Muscle layer of colon (tissue), 2 donors: ENCODE results near the gene SNRPA1.

Source experiments
- H3K27ac ChIP-seq: one replicate; pipeline ENCODE4 v1.7.0; 2013; ENCODE audit warnings: low read depth, mild to moderate bottlenecking, low read length, moderate library complexity
- H3K27me3 ChIP-seq, 2 donors: one replicate each; pipeline ENCODE4 v1.7.0; 2013; ENCODE audit warnings: low read length in 2 of 2, mild to moderate bottlenecking in 2 of 2; ENCODE audit not compliant: insufficient read depth in 2 of 2, control insufficient read depth in 1 of 2
- H3K36me3 ChIP-seq: one replicate; pipeline ENCODE4 v1.7.0; 2013; ENCODE audit warnings: mild to moderate bottlenecking, low read length; ENCODE audit not compliant: insufficient read depth
- H3K4me1 ChIP-seq: one replicate; pipeline ENCODE4 v1.7.0; 2013; ENCODE audit warnings: mild to moderate bottlenecking, low read length; ENCODE audit not compliant: insufficient read depth
- H3K4me3 ChIP-seq, 2 donors: one replicate each; pipeline ENCODE4 v1.7.0; 2013; ENCODE audit warnings: low read length in 2 of 2, low read depth in 1 of 2, mild to moderate bottlenecking in 1 of 2, moderate library complexity in 1 of 2
- H3K9ac ChIP-seq: one replicate; pipeline ENCODE4 v1.7.0; 2013; ENCODE audit warnings: low read length
- H3K9me3 ChIP-seq: one replicate; pipeline ENCODE4 v1.7.0; 2013; ENCODE audit warnings: mild to moderate bottlenecking, low read length
- donor health status: abdominal sarcoma.
- donor health status: Adenocarcinoma of cecum.

SNRPA1 gene

GRCh38 chr15:101251830-101252820 lies 42.9 kb downstream of the SNRPA1 start, which contains the start of gene CHSY1:
TSS of gene CHSY1 (minus strand) at chr15:101252048. CDS start at chr15:101251456, 592 bp downstream.
- Histone ChIP-seq H3K9me3 (no peaks in the 10 kb centered on the region), H3K9ac (peak within 1 kb of the TSS; percentile 18), H3K36me3 (no peaks in the 10 kb centered on the region), H3K4me3 (peak within 1 kb of the TSS; percentile 79 to 90), H3K27me3 (no peaks in the 10 kb centered on the region), H3K4me1 (peaks cover 25% of the 10 kb centered on the region), H3K27ac (peak within 1 kb of the TSS; percentile 79)

- no peaks in the 10 kb centered on the region for H3K27me3 ChIP-seq
- H3K4me1 ChIP-seq = peaks cover 27% of the 10 kb centered on the region
- H3K9ac ChIP-seq = peak overlapping the region; percentile 1
These were observed 43.9 kb downstream of the SNRPA1 start for GRCh38 chr15:101250873-101251829.

GRCh38 chr15:101250341-101250831 lies 44.7 kb downstream of the SNRPA1 start:
- Histone ChIP-seq H3K4me3 (peak overlapping the region; percentile 47 to 90), H3K4me1 (peaks cover 32% of the 10 kb centered on the region), H3K9me3 (no peaks in the 10 kb centered on the region), H3K9ac (peak overlapping the region; percentile 1), H3K36me3 (no peaks in the 10 kb centered on the region), H3K27me3 (no peaks in the 10 kb centered on the region), H3K27ac (peak overlapping the region; percentile 79)

More at GRCh38 chr15:101250873-101251829, 43.9 kb downstream of the SNRPA1 start:
- no peaks in the 10 kb centered on the region for H3K9me3 ChIP-seq
- peak overlapping the region; percentile 79 to 90 for H3K4me3 ChIP-seq
- no peaks in the 10 kb centered on the region for H3K36me3 ChIP-seq
- peak overlapping the region; percentile 79 for H3K27ac ChIP-seq

GRCh38 chr15:101248274-101248673 lies 46.8 kb downstream of the SNRPA1 start:
- H3K9ac ChIP-seq = no peak overlapping the region
- H3K36me3 ChIP-seq = no peaks in the 10 kb centered on the region
- no peak overlapping the region for H3K27ac ChIP-seq
- no peak overlapping the region for H3K4me3 ChIP-seq
- no peaks in the 10 kb centered on the region for H3K27me3 ChIP-seq
- H3K4me1 ChIP-seq = peaks cover 42% of the 10 kb centered on the region
- no peaks in the 10 kb centered on the region for H3K9me3 ChIP-seq

GRCh38 chr15:101246824-101247745 lies 48.0 kb downstream of the SNRPA1 start:
- Histone ChIP-seq H3K9me3 (no peaks in the 10 kb centered on the region), H3K27me3 (no peaks in the 10 kb centered on the region), H3K4me3 (no peak overlapping the region), H3K4me1 (peaks cover 40% of the 10 kb centered on the region), H3K36me3 (no peaks in the 10 kb centered on the region), H3K9ac (no peak overlapping the region), H3K27ac (no peak overlapping the region)

GRCh38 chr15:101246391-101246790 lies 48.7 kb downstream of the SNRPA1 start:
- no peak overlapping the region for H3K27ac ChIP-seq
- H3K36me3 ChIP-seq = no peaks in the 10 kb centered on the region
- no peaks in the 10 kb centered on the region for H3K9me3 ChIP-seq
- no peaks in the 10 kb centered on the region for H3K27me3 ChIP-seq
- no peak overlapping the region for H3K9ac ChIP-seq
- no peak overlapping the region for H3K4me3 ChIP-seq
- H3K4me1 ChIP-seq = peaks cover 40% of the 10 kb centered on the region

- Histone ChIP-seq H3K9ac (no peak overlapping the region), H3K27me3 (no peaks in the 10 kb centered on the region), H3K36me3 (no peaks in the 10 kb centered on the region), H3K4me1 (peaks cover 35% of the 10 kb centered on the region), H3K4me3 (no peak overlapping the region), H3K9me3 (no peaks in the 10 kb centered on the region), H3K27ac (peak overlapping the region; percentile 24)
These were observed 50.0 kb downstream of the SNRPA1 start for GRCh38 chr15:101244889-101245668.

- H3K36me3 ChIP-seq = no peaks in the 10 kb centered on the region
- peak overlapping the region; percentile 24 for H3K27ac ChIP-seq
- no peaks in the 10 kb centered on the region for H3K27me3 ChIP-seq
- no peak overlapping the region for H3K4me3 ChIP-seq
- H3K9ac ChIP-seq = no peak overlapping the region
- H3K9me3 ChIP-seq = no peaks in the 10 kb centered on the region
- peaks cover 29% of the 10 kb centered on the region for H3K4me1 ChIP-seq
These were observed 50.8 kb downstream of the SNRPA1 start for GRCh38 chr15:101244036-101244781.

GRCh38 chr15:101243420-101243819 lies 51.6 kb downstream of the SNRPA1 start:
- H3K9me3 ChIP-seq = no peaks in the 10 kb centered on the region
- H3K9ac ChIP-seq = no peak overlapping the region
- H3K4me3 ChIP-seq = no peak overlapping the region
- no peaks in the 10 kb centered on the region for H3K27me3 ChIP-seq
- peaks cover 29% of the 10 kb centered on the region for H3K4me1 ChIP-seq
- no peaks in the 10 kb centered on the region for H3K36me3 ChIP-seq
- H3K27ac ChIP-seq = no peak overlapping the region
